H9 (cell line): ENCODE measurements around the gene TMEM95. TPM values are rescaled to one million over a fixed set of nuclear protein-coding genes. Genes with fewer than 3 reads are reported as not detected.

Experiments used
- DNase-seq: peaks from one replicate; pipeline ENCODE4 v3.0.0-alpha.2; 2017
- H2AFZ ChIP-seq: one replicate; pipeline ENCODE4 v1.6.1; 2013; ENCODE audit warnings: mild to moderate bottlenecking, low read length, control low read depth, moderate library complexity
- H2AK5ac ChIP-seq: 2 replicates; pipeline ENCODE4 v1.6.1; 2013; ENCODE audit warnings: low read length, control low read depth, mixed read lengths; ENCODE audit not compliant: insufficient read length
- H2BK120ac ChIP-seq: one replicate; pipeline ENCODE4 v1.6.1; 2013; ENCODE audit warnings: low read depth, mild to moderate bottlenecking, low read length, control low read depth, inconsistent platforms; ENCODE audit not compliant: poor library complexity, severe bottlenecking
- H2BK12ac ChIP-seq: 2 replicates; pipeline ENCODE4 v1.6.1; 2013; ENCODE audit warnings: low read length, control low read depth, mixed read lengths, low read depth; ENCODE audit not compliant: insufficient read length
- H2BK15ac ChIP-seq: 2 replicates; pipeline ENCODE4 v1.6.1; 2013; ENCODE audit warnings: low read depth, low read length, control low read depth
- H2BK20ac ChIP-seq: one replicate; pipeline ENCODE4 v1.6.1; 2013; ENCODE audit warnings: low read depth, mild to moderate bottlenecking, low read length, control low read depth, inconsistent platforms; ENCODE audit not compliant: poor library complexity, severe bottlenecking
- H2BK5ac ChIP-seq: 2 replicates; pipeline ENCODE4 v1.6.1; 2013; ENCODE audit warnings: low read length, control low read depth, mixed read lengths; ENCODE audit not compliant: insufficient read length
- H3K14ac ChIP-seq: 2 replicates; pipeline ENCODE4 v1.6.1; 2013; ENCODE audit warnings: low read length, control low read depth; ENCODE audit not compliant: insufficient read depth
- H3K18ac ChIP-seq: 2 replicates; pipeline ENCODE4 v1.6.1; 2013; ENCODE audit warnings: low read depth, mild to moderate bottlenecking, mixed read lengths, low read length, control low read depth; ENCODE audit not compliant: insufficient read length
- H3K23ac ChIP-seq: 2 replicates; pipeline ENCODE4 v1.6.1; 2013; ENCODE audit warnings: low read length, control low read depth, mixed read lengths, low read depth; ENCODE audit not compliant: insufficient read length
- H3K23me2 ChIP-seq: 2 replicates; pipeline ENCODE4 v1.6.1; 2013; ENCODE audit warnings: low read depth, mild to moderate bottlenecking, mixed read lengths, low read length, control low read depth; ENCODE audit not compliant: insufficient read length, poor library complexity, severe bottlenecking
- H3K27ac ChIP-seq: 2 replicates; pipeline ENCODE4 v1.5.1; 2013; ENCODE audit warnings: low read length, control low read depth, mixed read lengths, low read depth; ENCODE audit not compliant: insufficient read length
- H3K27me3 ChIP-seq: 2 replicates; pipeline ENCODE4 v1.6.1; 2013; ENCODE audit warnings: low read length, control low read depth, inconsistent platforms; ENCODE audit not compliant: insufficient read depth
- H3K4ac ChIP-seq: 2 replicates; pipeline ENCODE4 v1.6.1; 2013; ENCODE audit warnings: low read depth, mild to moderate bottlenecking, control low read depth, inconsistent platforms, low read length, moderate library complexity
- H3K4me1 ChIP-seq: 2 replicates; pipeline ENCODE4 v1.6.1; 2013; ENCODE audit warnings: low read length, control low read depth, inconsistent platforms; ENCODE audit not compliant: insufficient read depth
- H3K4me2 ChIP-seq: 2 replicates; pipeline ENCODE4 v1.6.1; 2013; ENCODE audit warnings: low read length, control low read depth, mixed read lengths; ENCODE audit not compliant: insufficient read length, insufficient read depth
- H3K56ac ChIP-seq: 2 replicates; pipeline ENCODE4 v1.6.1; 2013; ENCODE audit warnings: low read depth, mild to moderate bottlenecking, mixed read lengths, low read length, control low read depth; ENCODE audit not compliant: insufficient read length
- H3K79me1 ChIP-seq: 2 replicates; pipeline ENCODE4 v1.6.1; 2013; ENCODE audit warnings: low read depth, mild to moderate bottlenecking, moderate library complexity, low read length, control low read depth, inconsistent platforms; ENCODE audit not compliant: insufficient read depth, poor library complexity, severe bottlenecking
- H3K79me2 ChIP-seq: 2 replicates; pipeline ENCODE4 v1.6.1; 2013; ENCODE audit warnings: low read length, control low read depth, inconsistent platforms; ENCODE audit not compliant: insufficient read depth
- H3K9ac ChIP-seq: 2 replicates; pipeline ENCODE4 v1.6.1; 2013; ENCODE audit warnings: low read length, control low read depth, mixed read lengths; ENCODE audit not compliant: insufficient read length; ENCODE audit errors: extremely low read depth
- H3K9me3 ChIP-seq: one replicate; pipeline ENCODE4 v1.6.1; 2013; ENCODE audit warnings: low read depth, low read length, inconsistent platforms; ENCODE audit not compliant: control insufficient read depth
- H3T11ph ChIP-seq: one replicate; pipeline ENCODE4 v1.6.1; 2013; ENCODE audit warnings: mild to moderate bottlenecking, low read length, control low read depth, inconsistent platforms
- H4K20me1 ChIP-seq: one replicate; pipeline ENCODE4 v1.6.1; 2013; ENCODE audit not compliant: control insufficient read depth, insufficient read length, insufficient read depth
- H4K5ac ChIP-seq: 2 replicates; pipeline ENCODE4 v1.6.1; 2013; ENCODE audit warnings: low read depth, mild to moderate bottlenecking, mixed read lengths, low read length, control low read depth; ENCODE audit not compliant: insufficient read length
- H4K8ac ChIP-seq: replicated peaks from 2 replicates; pipeline ENCODE4 v1.6.1; 2013; ENCODE audit warnings: low read length, control low read depth, mixed read lengths, low read depth; ENCODE audit not compliant: insufficient read length
- H4K91ac ChIP-seq: 2 replicates; pipeline ENCODE4 v1.6.1; 2013; ENCODE audit warnings: low read depth, mild to moderate bottlenecking, moderate library complexity, mixed read lengths, low read length, control low read depth; ENCODE audit not compliant: insufficient read length
- H3K27ac Mint-ChIP-seq, 3 experiments: 2 replicates in 2 of 3; 3 replicates in 1 of 3; pipeline ENCODE4 v1.8.0; 2020 to 2021; ENCODE audit warnings: mixed read lengths in 3 of 3, mild to moderate bottlenecking in 1 of 3, moderate library complexity in 1 of 3
- H3K27me3 Mint-ChIP-seq: 2 replicates; pipeline ENCODE4 v1.8.0; 2021; ENCODE audit warnings: low read depth, mild to moderate bottlenecking, moderate library complexity, mixed read lengths
- H3K36me3 Mint-ChIP-seq, 3 experiments: 2 replicates in 2 of 3; 3 replicates in 1 of 3; pipeline ENCODE4 v1.8.0; 2020 to 2021; ENCODE audit warnings: low read depth in 3 of 3, mixed read lengths in 3 of 3; ENCODE audit not compliant: insufficient read depth in 1 of 3
- H3K4me1 Mint-ChIP-seq, 2 experiments: 2 replicates each; pipeline ENCODE4 v1.8.0; 2020; ENCODE audit warnings: mixed read lengths in 2 of 2
- H3K4me3 Mint-ChIP-seq, 2 experiments: 2 replicates in 1 of 2; 3 replicates in 1 of 2; pipeline ENCODE4 v1.8.0; 2020 to 2021; ENCODE audit warnings: mild to moderate bottlenecking in 2 of 2, mixed read lengths in 2 of 2, moderate library complexity in 1 of 2
- H3K9me3 Mint-ChIP-seq, 2 experiments: 2 replicates in 1 of 2; 3 replicates in 1 of 2; pipeline ENCODE4 v1.8.0; 2020; ENCODE audit warnings: mild to moderate bottlenecking in 2 of 2, mixed read lengths in 2 of 2, moderate library complexity in 1 of 2
- CTCF ChIP-seq: fragments of 200-600 bp; sonication (generic); conservative IDR thresholded peaks from 3 replicates; pipeline ENCODE4 v1.8.0; 2021; ENCODE audit warnings: antibody characterized with exemption, mild to moderate bottlenecking
- WGBS: extraction: QIAGEN DNeasy Blood & Tissue Kit; methylation state at CpG from one replicate; pipeline ENCODE4 v1.1.7; 2013; ENCODE audit warnings: missing lambda C conversion rate, low lambda C conversion rate, mixed read lengths; ENCODE audit not compliant: insufficient read length; ENCODE audit errors: extremely low coverage; 5-methylcytosine and 5-hydroxymethylcytosine counted together
- total RNA-seq: library from RNA; stranded (reverse); gene quantifications from 2 replicates; pipeline ENCODE4 v1.2.1, GENCODE V29; 2021

Gene TMEM95
- total RNA-seq, 1 experiment from 2014 or later, result not detected

DNA sequence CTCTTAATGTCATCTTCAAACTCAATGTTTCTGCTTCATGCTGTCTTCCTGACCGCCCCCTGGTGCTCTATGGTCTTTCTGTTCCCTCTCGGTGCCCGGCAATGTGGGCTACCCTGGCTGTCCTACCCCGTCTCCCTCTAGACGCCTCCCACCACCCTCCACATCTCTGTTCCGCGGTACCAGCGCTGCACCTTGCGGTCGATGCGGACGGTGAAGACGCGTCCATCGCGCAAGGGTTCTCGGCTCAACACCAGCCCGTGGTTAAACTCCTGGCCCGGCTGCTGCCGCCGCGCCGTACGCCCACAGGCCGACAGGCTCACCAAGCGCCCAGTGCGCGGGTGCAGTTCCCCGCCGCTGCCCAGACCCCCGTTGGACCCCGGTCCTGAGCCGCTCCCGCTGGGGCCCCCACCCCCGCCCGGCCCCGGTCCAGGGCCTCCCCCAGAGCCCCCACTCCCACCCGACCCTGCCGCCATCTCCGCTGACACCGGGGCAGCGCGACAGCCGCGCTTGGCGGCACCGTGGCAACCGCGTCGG lies 26.0 kb upstream of the TMEM95 start, which contains the start of gene NEURL4:
Gene NEURL4 (minus strand): TSS at position 496 of the 534 bp plus-strand sequence. CDS start 23 bp downstream, at position 473.
- Histone ChIP-seq H2BK20ac (no peak within 1 kb of the TSS), H3K23me2 (peaks cover 14% of the 10 kb centered on the region), H3K79me2 (peaks cover 2% of the 10 kb centered on the region; the same call in 1 of the 2 replicates), H2BK12ac (no peak within 1 kb of the TSS), H2AK5ac (no peak within 1 kb of the TSS), H3K4me1 (no peaks in the 10 kb centered on the region), H3K9me3 (no peaks in the 10 kb centered on the region), H3K79me1 (no peaks in the 10 kb centered on the region), H2BK15ac (no peak within 1 kb of the TSS), H4K20me1 (no peaks in the 10 kb centered on the region), H3K27me3 (no peaks in the 10 kb centered on the region), H4K5ac (no peak within 1 kb of the TSS), H3K18ac (peak within 1 kb of the TSS; percentile 62), H2AFZ (no peak within 1 kb of the TSS), H3K4ac (no peak within 1 kb of the TSS), H3K56ac (no peak within 1 kb of the TSS), H4K8ac (no peak within 1 kb of the TSS), H3K27ac (no peak within 1 kb of the TSS), H2BK120ac (no peak within 1 kb of the TSS), H2BK5ac (no peak within 1 kb of the TSS), H3K23ac (no peak within 1 kb of the TSS), H3T11ph (no peak within 1 kb of the TSS), H3K4me2 (peak within 1 kb of the TSS; percentile 93), H4K91ac (no peak within 1 kb of the TSS), H3K14ac (no peak within 1 kb of the TSS; the same call in 1 of the 2 replicates), H3K9ac (peak within 1 kb of the TSS; percentile 77)
- WGBS, result no CpG with 5 or more reads among the region's 50 CpGs
- Mint-ChIP-seq H3K36me3 (peaks cover 5 to 27% (median 26%) of the 10 kb centered on the region in 3 experiments; a peak in 6 of 7 replicates), H3K27me3 (no peaks in the 10 kb centered on the region), H3K4me3 (peak within 1 kb of the TSS; percentile 88 to 97), H3K9me3 (no peaks in the 10 kb centered on the region), H3K27ac (peak within 1 kb of the TSS; percentile 97 to 98 (median 97)), H3K4me1 (peaks cover 22 to 23% of the 10 kb centered on the region in 2 experiments)
- no peak for TF ChIP-seq CTCF
- no peak for DNase-seq
